Hepatocyte (in vitro differentiated cells): ENCODE results near the gene RIN3.

Experiments used
- CTCF ChIP-seq: fragments of 200-600 bp; sonication (generic); IDR thresholded peaks from 2 replicates; pipeline ENCODE4 v1.5.1; 2016; ENCODE audit warnings: antibody characterized with exemption, mild to moderate bottlenecking; ENCODE audit not compliant: poor library complexity
- EZH2 ChIP-seq: fragments of 200-600 bp; sonication (generic); IDR thresholded peaks from 2 replicates; pipeline ENCODE4 v1.6.1; 2016; ENCODE audit warnings: antibody characterized with exemption, mild to moderate bottlenecking, borderline replicate concordance
- EZH2phosphoT487 ChIP-seq: fragments of 200-600 bp; sonication (generic); IDR thresholded peaks from one replicate; pipeline ENCODE4 v1.6.1; 2018; ENCODE audit warnings: antibody characterized with exemption, mild to moderate bottlenecking, low read depth, moderate library complexity; ENCODE audit not compliant: unreplicated experiment, severe bottlenecking

- TF ChIP-seq CTCF, result no peak
- no peak for TF ChIP-seq EZH2
- TF ChIP-seq EZH2phosphoT487, result no peak
Measured at GRCh38 chr14:92527721-92528120, 14.1 kb downstream of the RIN3 start.
